K562 (cell line): ENCODE data around the gene STEAP3. TPM values are rescaled to one million over a fixed set of nuclear protein-coding genes. Genes with fewer than 3 reads are reported as not detected.

Experiments used
- ATAC-seq: fragments of 200-7000 bp; cut with Tn5 transposase; 3 replicates; pipeline ENCODE4 v1.9.1; 2020; ENCODE audit warnings: moderate library complexity
- BruUV-seq: library from RNA; stranded (reverse); fragments of 400-500 nt; replicated peaks from 2 replicates; lab custom pipeline; 2021; lab: Mats Ljungman, UMichigan
- CTCF ChIA-PET: fragments of 300-600 bp; formaldehyde crosslinking; extraction: SDS; loops from one replicate; lab custom pipeline; 2021; ENCODE audit warnings: low intra/inter-chr PET ratio; lab: Yijun Ruan, JAX
- POLR2A ChIA-PET: fragments of 300-600, 350-650 bp; sonication (Branson Sonifier 250); formaldehyde crosslinking; extraction: SDS; loops from one replicate; lab custom pipeline; 2021; ENCODE audit warnings: antibody characterized with exemption, inconsistent platforms; lab: Yijun Ruan, JAX
- DNase-seq, 4 experiments: peaks; one replicate each; pipeline versions ENCODE4 v3.0.0 to v3.0.0-alpha.2; 2011 to 2018; ENCODE audit warnings: low spot score in 3 of 4, mixed read lengths in 3 of 4; ENCODE audit errors: extremely low read depth in 1 of 4
- FAIRE-seq: peaks from 2 replicates; lab custom pipeline; 2011; peaks lifted over from hg19 to GRCh38; lab: Jason Lieb, UNC
- H2AFZ ChIP-seq: 2 replicates; pipeline ENCODE4 v1.6.0; 2011; ENCODE audit warnings: low read depth, low read length, control low read depth, inconsistent platforms
- H3K27ac ChIP-seq: fragments of 200-600 bp; 3 replicates; pipeline ENCODE4 v1.8.0; 2011; ENCODE audit warnings: low read depth, mild to moderate bottlenecking, control low read depth, inconsistent platforms, low read length, moderate library complexity, mixed read lengths; ENCODE audit errors: extremely low read depth
- H3K27me3 ChIP-seq, 2 experiments: fragments of 300-600 bp in 1 of 2; 2 replicates in 1 of 2; 3 replicates in 1 of 2; pipeline versions ENCODE4 v1.6.0 to v1.8.0; 2011; ENCODE audit warnings: inconsistent platforms in 2 of 2, low read length in 2 of 2, mild to moderate bottlenecking in 1 of 2, mixed read lengths in 1 of 2, moderate library complexity in 1 of 2; ENCODE audit not compliant: control insufficient read depth in 2 of 2, insufficient read depth in 2 of 2
- H3K36me3 ChIP-seq: fragments of 300-600 bp; 3 replicates; pipeline ENCODE4 v1.8.0; 2011; ENCODE audit warnings: mild to moderate bottlenecking, low read length, inconsistent platforms; ENCODE audit not compliant: control insufficient read depth, insufficient read depth
- H3K4me1 ChIP-seq, 2 experiments: fragments of 200-600 bp in 1 of 2; replicated peaks in 1 of 2; 2 replicates in 1 of 2; 3 replicates in 1 of 2; pipeline versions ENCODE4 v1.5.1 to v1.8.0; 2011; ENCODE audit warnings: inconsistent platforms in 2 of 2, low read length in 2 of 2, mild to moderate bottlenecking in 1 of 2, mixed read lengths in 1 of 2, moderate library complexity in 1 of 2; ENCODE audit not compliant: control insufficient read depth in 2 of 2, insufficient read depth in 2 of 2
- H3K4me2 ChIP-seq: 2 replicates; pipeline ENCODE4 v1.6.1; 2011; ENCODE audit warnings: low read length, control low read depth, inconsistent platforms, mixed read lengths; ENCODE audit not compliant: insufficient read depth
- H3K4me3 ChIP-seq: fragments of 200-600 bp; sonication (generic), shearing (Covaris generic); 2 replicates; pipeline ENCODE4 v1.5.1; 2016; ENCODE audit warnings: control low read depth, inconsistent platforms
- H3K79me2 ChIP-seq: fragments of 200-600 bp; 3 replicates; pipeline ENCODE4 v1.8.0; 2011; ENCODE audit warnings: low read length, inconsistent platforms; ENCODE audit not compliant: control insufficient read depth, insufficient read depth
- H3K9ac ChIP-seq, 2 experiments: 2 replicates each; pipeline versions ENCODE4 v1.6.0 to v1.6.1; 2011; ENCODE audit warnings: low read depth in 2 of 2, low read length in 2 of 2, control low read depth in 1 of 2, inconsistent platforms in 1 of 2, mild to moderate bottlenecking in 1 of 2, mixed read lengths in 1 of 2; ENCODE audit not compliant: insufficient read depth in 1 of 2
- H3K9me1 ChIP-seq: one replicate; pipeline ENCODE4 v1.6.0; 2011; ENCODE audit warnings: inconsistent platforms, mild to moderate bottlenecking, low read length, moderate library complexity; ENCODE audit not compliant: control insufficient read depth, insufficient read depth
- H3K9me3 ChIP-seq: replicated peaks from 2 replicates; pipeline ENCODE4 v1.5.1; 2011; ENCODE audit warnings: low read depth, low read length, inconsistent platforms; ENCODE audit not compliant: control insufficient read depth, insufficient read depth
- H4K20me1 ChIP-seq: replicated peaks from 2 replicates; pipeline ENCODE4 v1.6.1; 2011; ENCODE audit warnings: low read length, inconsistent platforms, mixed read lengths; ENCODE audit not compliant: control insufficient read depth, insufficient read depth
- CEBPZ ChIP-seq: fragments of 150-350 bp; IDR thresholded peaks from 2 replicates; pipeline ENCODE4 v1.6.1; 2014; ENCODE audit warnings: low read depth, mild to moderate bottlenecking, low read length, borderline replicate concordance
- SRSF7 ChIP-seq: fragments of 200-400 bp; formaldehyde crosslinking; optimal IDR thresholded peaks from 2 replicates; pipeline ENCODE3; 2017; ENCODE audit warnings: mild to moderate bottlenecking, low read depth, low read length
- ZC3H4 ChIP-seq: sonication (generic); formaldehyde crosslinking; IDR thresholded peaks from 2 replicates; pipeline ENCODE4 v1.9.0; 2021; ENCODE audit warnings: missing genetic modification reagents, borderline replicate concordance
- ZNF740 ChIP-seq, 3 experiments: fragments of 200-800 bp in 1 of 3; sonication (Bioruptor generic) in 1 of 3; sonication (generic) in 1 of 3; formaldehyde crosslinking in 1 of 3; IDR thresholded peaks; 2 replicates each; pipeline versions ENCODE4 v1.6.1 to v1.8.0; 2016 to 2022; ENCODE audit warnings: mild to moderate bottlenecking in 2 of 3, missing compliant biosample characterization in 2 of 3, missing genetic modification characterization in 2 of 3, missing genetic modification reagents in 1 of 3
- WGBS: fragments of 100-300 bp; shearing (Covaris generic); methylation state at CpG from one replicate; pipeline ENCODE4 v1.1.6; 2016; ENCODE audit warnings: low coverage, mixed read lengths; ENCODE audit not compliant: insufficient coverage; ENCODE audit errors: missing lambda C conversion rate; 5-methylcytosine and 5-hydroxymethylcytosine counted together
- in situ Hi-C: fragments of 300-500 bp; cut with MboI; formaldehyde crosslinking; loops from 4 replicates; pipeline ENCODE4 v1.15.0; 2018; ENCODE audit warnings: inconsistent platforms, mixed read lengths
- intact Hi-C: fragments of 100-400 bp; cut with micrococcal nuclease; formaldehyde crosslinking; loops from 2 replicates; pipeline ENCODE4 v1.14.2; 2022
- polyA plus RNA-seq, 8 experiments: library from polyadenylated mRNA; depleted of rRNA in 4 of 8; stranded (reverse) in 5 of 8; unstranded in 3 of 8; fragments of >200 nt; fragmentation: Nextera tagmentation in 2 of 8; fragmentation: Illumina TruSeq in 1 of 8; extraction: Ambion mirVana in 2 of 8; extraction: Trizol in 1 of 8; gene quantifications; 2 replicates each; pipeline versions ENCODE4 v1.2.1 to v1.2.3, GENCODE V29; 2011 to 2014; ENCODE audit warnings: inconsistent platforms in 1 of 8, missing spikeins in 1 of 8
- total RNA-seq, 7 experiments: library from RNA; depleted of rRNA in 6 of 7; stranded (reverse); fragments of >200 nt in 6 of 7; fragmentation: Illumina TruSeq in 2 of 7; extraction: Trizol in 2 of 7; gene quantifications; 2 replicates each; pipeline versions ENCODE4 v1.2.1 to v1.2.3, GENCODE V29; 2011 to 2021; ENCODE audit warnings: low replicate concordance in 1 of 7

Gene STEAP3
- total and polyA plus RNA-seq, 9 of the 15 experiments (the other 6 are each of a cell fraction or from before 2014, with no cell fraction given), result 1.8 to 31.6 (median 9.0) TPM

- no peaks in the 10 kb centered on the region for H3K9me3 ChIP-seq
- 6% methylated on average over 5 of the region's 6 CpGs for WGBS
- FAIRE-seq (no peak), DNase-seq (no peak), ATAC-seq (no peak)
- no peak overlapping the region for H3K27ac ChIP-seq
- peaks cover 10% of the 10 kb centered on the region for H3K79me2 ChIP-seq
- H4K20me1 ChIP-seq, result peaks cover 3% of the 10 kb centered on the region
- in situ Hi-C loops (no loop called here), intact Hi-C loops (loop anchor here (1.0 to 2.0 kb wide), 5 partner anchors 45 to 441 kb away; no protein-coding TSS in a partner anchor)
- CTCF ChIA-PET, result interaction anchor here (0.5 to 1.6 kb wide), 3 partner anchors 46 to 440 kb away, joined by 3 to 6 read pairs (median 4); no protein-coding TSS in a partner anchor
- H3K4me1 ChIP-seq, result peaks cover 20 to 29% of the 10 kb centered on the region in 2 experiments
- H3K36me3 ChIP-seq, result no peaks in the 10 kb centered on the region
- no peak overlapping the region for H3K4me3 ChIP-seq
- no peak overlapping the region for H3K4me2 ChIP-seq
- peaks cover 3% of the 10 kb centered on the region for H3K9me1 ChIP-seq
- peaks cover 0 to 21% of the 10 kb centered on the region in 2 experiments; a peak in 1 of 5 replicates for H3K27me3 ChIP-seq
- no TSS peak for BruUV-seq
- TF ChIP-seq ZC3H4 (no peak), SRSF7 (no peak), ZNF740 (CRISPR knock-in tag; IDR thresholded peaks at IDR 0.05) (no peak), ZNF740 (tag; IDR thresholded peaks at IDR 0.05) (no peak), CEBPZ (no peak)
- TF ChIP-seq, all 486 proteins: peak for 0
- POLR2A ChIA-PET, result interaction anchor here (0.6 to 1.4 kb wide), 3 partner anchors 13 to 1855 kb away, joined by 3 to 6 read pairs (median 4); no protein-coding TSS in a partner anchor
- Histone ChIP-seq H2AFZ (no peak overlapping the region; the same call in 1 of the 2 replicates), H3K9ac (no peak overlapping the region)
Observed at GRCh38 chr2:119219873-119220272, 3.8 kb upstream of the STEAP3 start.
